ENCODE data around the gene WWOX. TPM values are rescaled to one million over a fixed set of nuclear protein-coding genes. Genes with fewer than 3 reads are reported as not detected.

WWOX gene
- total and polyA plus RNA-seq, 2 of the 13 experiments (the other 11 are each of a cell fraction or from before 2014, with no cell fraction given): 9.1 to 37.4 TPM

DNA sequence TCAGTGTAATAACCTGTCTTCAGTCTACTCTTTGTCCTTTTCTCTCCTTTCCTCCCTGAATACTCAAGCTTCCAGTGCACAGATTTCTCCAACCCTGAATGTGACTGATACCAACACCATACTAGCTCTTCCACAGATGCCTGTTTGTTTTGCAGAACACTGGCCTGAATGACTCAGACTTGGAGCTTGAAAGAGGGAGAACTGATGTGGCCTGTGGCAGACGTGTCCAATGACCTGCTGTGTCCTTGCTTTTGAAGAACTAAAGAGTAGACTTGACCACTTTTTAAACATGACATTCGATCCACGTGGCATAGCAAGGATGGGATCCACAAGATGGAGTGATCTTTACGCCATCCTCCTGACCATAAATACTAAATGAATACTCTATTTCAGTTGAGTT, 361.0 kb downstream of the WWOX start (continued):
- TF ChIP-seq ZNF460 (CRISPR knock-in tag; IDR thresholded peaks at IDR 0.05; ENCODE audit: borderline replicate concordance) (no peak), ZNF773 (CRISPR knock-in tag; IDR thresholded peaks at IDR 0.05; ENCODE audit: borderline replicate concordance) (no peak), FOXA3 (CRISPR knock-in tag; IDR thresholded peaks at IDR 0.05) (peak; percentile 59), EZH2 (conservative IDR thresholded peaks at IDR 0.05; ENCODE audit: low read depth, low read length) (no peak), ZSCAN30 (CRISPR knock-in tag; IDR thresholded peaks at IDR 0.05) (no peak), SNAPC2 (CRISPR knock-in tag; IDR thresholded peaks at IDR 0.05) (no peak), ZKSCAN1 (IDR thresholded peaks at IDR 0.05; ENCODE audit: low read length) (no peak), SRY (CRISPR knock-in tag; IDR thresholded peaks at IDR 0.05) (no peak), SOX6 (IDR thresholded peaks at IDR 0.05) (no peak), SOX6 (CRISPR knock-in tag; IDR thresholded peaks at IDR 0.05) (no peak), ZBTB7A (CRISPR knock-in tag; IDR thresholded peaks at IDR 0.05) (no peak), CREB1 (IDR thresholded peaks at IDR 0.05) (no peak), CREB1 (CRISPR knock-in tag; IDR thresholded peaks at IDR 0.05) (0 out of 2 replicates have a peak, but pooled peaks have one; percentile 36), ZNF333 (CRISPR knock-in tag; IDR thresholded peaks at IDR 0.05; ENCODE audit: borderline replicate concordance) (no peak), ZBTB38 (CRISPR knock-in tag; IDR thresholded peaks at IDR 0.05) (0 out of 2 replicates have a peak, but pooled peaks have one; percentile 40), TRIM24 (CRISPR knock-in tag; IDR thresholded peaks at IDR 0.05) (no peak), CBX1 (IDR thresholded peaks at IDR 0.05; ENCODE audit: low read depth) (no peak), AGO2 (optimal IDR thresholded peaks at IDR 0.05; ENCODE audit: low read depth, low read length) (no peak), ZNF235 (CRISPR knock-in tag; IDR thresholded peaks at IDR 0.05; ENCODE audit: borderline replicate concordance) (no peak), SALL2 (CRISPR knock-in tag; IDR thresholded peaks at IDR 0.05) (no peak), SP2 (CRISPR knock-in tag; IDR thresholded peaks at IDR 0.05) (no peak)
- TF ChIP-seq, protein P1, sequence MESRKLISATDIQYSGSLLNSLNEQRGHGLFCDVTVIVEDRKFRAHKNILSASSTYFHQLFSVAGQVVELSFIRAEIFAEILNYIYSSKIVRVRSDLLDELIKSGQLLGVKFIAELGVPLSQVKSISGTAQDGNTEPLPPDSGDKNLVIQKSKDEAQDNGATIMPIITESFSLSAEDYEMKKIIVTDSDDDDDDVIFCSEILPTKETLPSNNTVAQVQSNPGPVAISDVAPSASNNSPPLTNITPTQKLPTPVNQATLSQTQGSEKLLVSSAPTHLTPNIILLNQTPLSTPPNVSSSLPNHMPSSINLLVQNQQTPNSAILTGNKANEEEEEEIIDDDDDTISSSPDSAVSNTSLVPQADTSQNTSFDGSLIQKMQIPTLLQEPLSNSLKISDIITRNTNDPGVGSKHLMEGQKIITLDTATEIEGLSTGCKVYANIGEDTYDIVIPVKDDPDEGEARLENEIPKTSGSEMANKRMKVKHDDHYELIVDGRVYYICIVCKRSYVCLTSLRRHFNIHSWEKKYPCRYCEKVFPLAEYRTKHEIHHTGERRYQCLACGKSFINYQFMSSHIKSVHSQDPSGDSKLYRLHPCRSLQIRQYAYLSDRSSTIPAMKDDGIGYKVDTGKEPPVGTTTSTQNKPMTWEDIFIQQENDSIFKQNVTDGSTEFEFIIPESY (CRISPR knock-in tag; IDR thresholded peaks at IDR 0.05): no peak
- TF ChIP-seq, protein P2, sequence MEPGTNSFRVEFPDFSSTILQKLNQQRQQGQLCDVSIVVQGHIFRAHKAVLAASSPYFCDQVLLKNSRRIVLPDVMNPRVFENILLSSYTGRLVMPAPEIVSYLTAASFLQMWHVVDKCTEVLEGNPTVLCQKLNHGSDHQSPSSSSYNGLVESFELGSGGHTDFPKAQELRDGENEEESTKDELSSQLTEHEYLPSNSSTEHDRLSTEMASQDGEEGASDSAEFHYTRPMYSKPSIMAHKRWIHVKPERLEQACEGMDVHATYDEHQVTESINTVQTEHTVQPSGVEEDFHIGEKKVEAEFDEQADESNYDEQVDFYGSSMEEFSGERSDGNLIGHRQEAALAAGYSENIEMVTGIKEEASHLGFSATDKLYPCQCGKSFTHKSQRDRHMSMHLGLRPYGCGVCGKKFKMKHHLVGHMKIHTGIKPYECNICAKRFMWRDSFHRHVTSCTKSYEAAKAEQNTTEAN (CRISPR knock-in tag; conservative IDR thresholded peaks at IDR 0.05): 0 out of 2 replicates have a peak, but pooled peaks have one; percentile 32
- TF ChIP-seq, protein P3, sequence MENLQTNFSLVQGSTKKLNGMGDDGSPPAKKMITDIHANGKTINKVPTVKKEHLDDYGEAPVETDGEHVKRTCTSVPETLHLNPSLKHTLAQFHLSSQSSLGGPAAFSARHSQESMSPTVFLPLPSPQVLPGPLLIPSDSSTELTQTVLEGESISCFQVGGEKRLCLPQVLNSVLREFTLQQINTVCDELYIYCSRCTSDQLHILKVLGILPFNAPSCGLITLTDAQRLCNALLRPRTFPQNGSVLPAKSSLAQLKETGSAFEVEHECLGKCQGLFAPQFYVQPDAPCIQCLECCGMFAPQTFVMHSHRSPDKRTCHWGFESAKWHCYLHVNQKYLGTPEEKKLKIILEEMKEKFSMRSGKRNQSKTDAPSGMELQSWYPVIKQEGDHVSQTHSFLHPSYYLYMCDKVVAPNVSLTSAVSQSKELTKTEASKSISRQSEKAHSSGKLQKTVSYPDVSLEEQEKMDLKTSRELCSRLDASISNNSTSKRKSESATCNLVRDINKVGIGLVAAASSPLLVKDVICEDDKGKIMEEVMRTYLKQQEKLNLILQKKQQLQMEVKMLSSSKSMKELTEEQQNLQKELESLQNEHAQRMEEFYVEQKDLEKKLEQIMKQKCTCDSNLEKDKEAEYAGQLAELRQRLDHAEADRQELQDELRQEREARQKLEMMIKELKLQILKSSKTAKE (CRISPR knock-in tag; IDR thresholded peaks at IDR 0.05; ENCODE audit: borderline replicate concordance): peak; percentile 18; the same call in 1 of the 2 replicates
- TF ChIP-seq, protein P4, sequence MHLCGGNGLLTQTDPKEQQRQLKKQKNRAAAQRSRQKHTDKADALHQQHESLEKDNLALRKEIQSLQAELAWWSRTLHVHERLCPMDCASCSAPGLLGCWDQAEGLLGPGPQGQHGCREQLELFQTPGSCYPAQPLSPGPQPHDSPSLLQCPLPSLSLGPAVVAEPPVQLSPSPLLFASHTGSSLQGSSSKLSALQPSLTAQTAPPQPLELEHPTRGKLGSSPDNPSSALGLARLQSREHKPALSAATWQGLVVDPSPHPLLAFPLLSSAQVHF (CRISPR knock-in tag; IDR thresholded peaks at IDR 0.05): no peak
- TF ChIP-seq, protein P5, sequence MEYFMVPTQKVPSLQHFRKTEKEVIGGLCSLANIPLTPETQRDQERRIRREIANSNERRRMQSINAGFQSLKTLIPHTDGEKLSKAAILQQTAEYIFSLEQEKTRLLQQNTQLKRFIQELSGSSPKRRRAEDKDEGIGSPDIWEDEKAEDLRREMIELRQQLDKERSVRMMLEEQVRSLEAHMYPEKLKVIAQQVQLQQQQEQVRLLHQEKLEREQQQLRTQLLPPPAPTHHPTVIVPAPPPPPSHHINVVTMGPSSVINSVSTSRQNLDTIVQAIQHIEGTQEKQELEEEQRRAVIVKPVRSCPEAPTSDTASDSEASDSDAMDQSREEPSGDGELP (IDR thresholded peaks at IDR 0.05; ENCODE audit: borderline replicate concordance, low read depth): no peak
